WTC11 (cell line): ENCODE measurements around the gene TTC28. TPM values are rescaled to one million over a fixed set of nuclear protein-coding genes. Genes with fewer than 3 reads are reported as not detected.

Experiments
- ATAC-seq: fragments of 200-7000 bp; cut with Tn5 transposase; 2 replicates; pipeline ENCODE4 v1.10.0; 2021; ENCODE audit warnings: mild to moderate bottlenecking, moderate library complexity
- CTCF ChIA-PET: fragments of 300-600 bp; sonication (Branson Sonifier 250); formaldehyde crosslinking; loops from one replicate; lab custom pipeline; 2021; ENCODE audit warnings: antibody characterized with exemption; lab: Charles Lee
- POLR2A ChIA-PET: fragments of 350-600 bp; sonication (Branson Sonifier 250); formaldehyde crosslinking; loops from one replicate; lab custom pipeline; 2021; ENCODE audit warnings: antibody characterized with exemption; lab: Charles Lee
- DNase-seq: peaks from one replicate; pipeline ENCODE4 v3.0.0; 2021; ENCODE audit warnings: low spot score
- H3K27ac Mint-ChIP-seq: 2 replicates; pipeline ENCODE4 v1.8.0; 2021; ENCODE audit warnings: mixed read lengths
- H3K27me3 Mint-ChIP-seq: 2 replicates; pipeline ENCODE4 v1.8.0; 2021; ENCODE audit warnings: low read depth, mild to moderate bottlenecking, moderate library complexity, mixed read lengths
- H3K36me3 Mint-ChIP-seq: 2 replicates; pipeline ENCODE4 v1.8.0; 2021; ENCODE audit warnings: mixed read lengths
- H3K4me1 Mint-ChIP-seq: 2 replicates; pipeline ENCODE4 v1.8.0; 2022; ENCODE audit warnings: mixed read lengths
- H3K4me3 Mint-ChIP-seq: 2 replicates; pipeline ENCODE4 v1.8.0; 2021; ENCODE audit warnings: mild to moderate bottlenecking, moderate library complexity, mixed read lengths
- H3K9me3 Mint-ChIP-seq: 2 replicates; pipeline ENCODE4 v1.8.0; 2021; ENCODE audit warnings: mixed read lengths
- ARID4B ChIP-seq: sonication (generic); formaldehyde crosslinking; IDR thresholded peaks from 2 replicates; pipeline ENCODE4 v1.8.0; 2023; ENCODE audit warnings: missing genetic modification reagents, mild to moderate bottlenecking, borderline replicate concordance
- CDX4 ChIP-seq: fragments of 250-450 bp; sonication (Bioruptor Pico); IDR thresholded peaks from 2 replicates; pipeline ENCODE4 v1.9.0; 2021; ENCODE audit warnings: moderate library complexity, mild to moderate bottlenecking, inconsistent platforms, borderline replicate concordance
- CREB1 ChIP-seq: sonication (generic); formaldehyde crosslinking; IDR thresholded peaks from 2 replicates; pipeline ENCODE4 v1.8.0; 2023; ENCODE audit warnings: mild to moderate bottlenecking, missing genetic modification reagents
- ELF4 ChIP-seq: sonication (generic); formaldehyde crosslinking; IDR thresholded peaks from 2 replicates; pipeline ENCODE4 v1.8.1; 2022; ENCODE audit warnings: low read depth, mild to moderate bottlenecking, moderate library complexity, missing genetic modification reagents
- EMX1 ChIP-seq: fragments of 250-450 bp; sonication (Bioruptor Pico); IDR thresholded peaks from 2 replicates; pipeline ENCODE4 v1.8.0; 2021; ENCODE audit warnings: mild to moderate bottlenecking
- HMGA2 ChIP-seq: fragments of 250-450 bp; sonication (Bioruptor Pico); IDR thresholded peaks from 2 replicates; pipeline ENCODE4 v1.4.0; 2021; ENCODE audit warnings: mild to moderate bottlenecking, moderate library complexity
- NFE2L1 ChIP-seq: sonication (generic); formaldehyde crosslinking; IDR thresholded peaks from 2 replicates; pipeline ENCODE4 v1.8.1; 2023; ENCODE audit warnings: missing genetic modification reagents
- OVOL2 ChIP-seq: fragments of 250-450 bp; sonication (Bioruptor Pico); IDR thresholded peaks from 2 replicates; pipeline ENCODE4 v1.9.0; 2021; ENCODE audit warnings: mild to moderate bottlenecking, borderline replicate concordance
- SMAD3 ChIP-seq: sonication (generic); formaldehyde crosslinking; IDR thresholded peaks from 2 replicates; pipeline ENCODE4 v1.8.0; 2022; ENCODE audit warnings: missing genetic modification reagents, mild to moderate bottlenecking, borderline replicate concordance
- SOX15 ChIP-seq: fragments of 250-450 bp; sonication (Bioruptor Pico); IDR thresholded peaks from 2 replicates; pipeline ENCODE4 v1.9.0; 2021; ENCODE audit warnings: mild to moderate bottlenecking
- TCF7 ChIP-seq: sonication (generic); formaldehyde crosslinking; IDR thresholded peaks from 2 replicates; pipeline ENCODE4 v1.8.0; 2022; ENCODE audit warnings: mild to moderate bottlenecking, low read depth, missing genetic modification reagents, moderate library complexity
- ZBTB21 ChIP-seq: sonication (generic); formaldehyde crosslinking; IDR thresholded peaks from 2 replicates; pipeline ENCODE4 v1.8.1; 2023; ENCODE audit warnings: mild to moderate bottlenecking, missing genetic modification reagents, borderline replicate concordance
- ZNF138 ChIP-seq: sonication (generic); formaldehyde crosslinking; conservative IDR thresholded peaks from 2 replicates; pipeline ENCODE4 v1.8.1; 2022; ENCODE audit warnings: mild to moderate bottlenecking, moderate library complexity, missing genetic modification reagents
- ZNF232 ChIP-seq: sonication (generic); formaldehyde crosslinking; IDR thresholded peaks from 2 replicates; pipeline ENCODE4 v1.8.0; 2022; ENCODE audit warnings: mild to moderate bottlenecking, missing genetic modification reagents
- ZSCAN18 ChIP-seq: fragments of 250-450 bp; sonication (Bioruptor Pico); IDR thresholded peaks from 2 replicates; pipeline ENCODE4 v2.1.2; 2022; ENCODE audit warnings: mild to moderate bottlenecking, moderate library complexity
- total RNA-seq: library from RNA; stranded (reverse); gene quantifications from 3 replicates; pipeline ENCODE4 v1.2.3, GENCODE V29; 2021
- TF ChIP-seq, protein P1 (sequence below): fragments of 250-450 bp; sonication (Bioruptor Pico); IDR thresholded peaks from 2 replicates; pipeline ENCODE4 v1.9.0; 2021; ENCODE audit warnings: mild to moderate bottlenecking
- TF ChIP-seq, protein P2 (sequence below): sonication (generic); formaldehyde crosslinking; IDR thresholded peaks from 2 replicates; pipeline ENCODE4 v1.8.0; 2023; ENCODE audit warnings: mild to moderate bottlenecking, missing genetic modification reagents

TTC28 gene
- total RNA-seq, 1 experiment from 2014 or later, result 13.0 TPM

DNA sequence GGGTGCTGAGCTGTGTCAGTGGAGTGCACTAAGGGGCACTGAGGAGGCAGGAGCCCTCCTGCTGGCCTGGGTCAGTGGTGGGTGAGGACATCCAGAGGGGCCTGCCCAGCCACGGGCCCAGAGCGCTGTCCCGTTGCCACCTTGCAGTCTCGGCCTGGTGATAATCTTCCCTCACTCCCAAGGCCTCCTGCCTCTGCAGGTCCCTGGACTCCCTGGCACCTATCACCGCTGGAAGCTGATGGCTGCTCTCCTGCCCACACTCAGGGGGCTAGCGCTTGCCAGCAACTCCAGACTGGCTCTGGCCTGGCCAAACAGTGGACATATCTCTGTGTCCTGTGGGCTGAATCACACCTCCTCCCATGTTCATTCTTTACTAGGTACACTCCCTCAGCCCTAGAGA is 674.1 kb downstream of the TTC28 start:
- no peak overlapping the region for H3K27ac Mint-ChIP-seq
- ChIA-PET POLR2A (no interaction called here), CTCF (interaction anchor here (0.8 to 1.8 kb wide), 3 partner anchors 15 to 126 kb away, joined by 4 to 8 read pairs (median 4); no protein-coding TSS in a partner anchor)
- DNase-seq (no peak), ATAC-seq (no peak)
- TF ChIP-seq NFE2L1 (CRISPR knock-in tag), result no peak
- no peak for TF ChIP-seq ZBTB21 (CRISPR knock-in tag)
- no peak for TF ChIP-seq ZSCAN18
- TF ChIP-seq ZNF232 (CRISPR knock-in tag), result no peak
- TF ChIP-seq TCF7, result no peak
- TF ChIP-seq ZNF138 (CRISPR knock-in tag), result no peak
- no peak for TF ChIP-seq SOX15 (CRISPR knock-in tag)
- TF ChIP-seq ELF4 (CRISPR knock-in tag), result no peak
- TF ChIP-seq CDX4 (CRISPR knock-in tag), result no peak
- no peak for TF ChIP-seq ARID4B (CRISPR knock-in tag)
- TF ChIP-seq, protein P1, sequence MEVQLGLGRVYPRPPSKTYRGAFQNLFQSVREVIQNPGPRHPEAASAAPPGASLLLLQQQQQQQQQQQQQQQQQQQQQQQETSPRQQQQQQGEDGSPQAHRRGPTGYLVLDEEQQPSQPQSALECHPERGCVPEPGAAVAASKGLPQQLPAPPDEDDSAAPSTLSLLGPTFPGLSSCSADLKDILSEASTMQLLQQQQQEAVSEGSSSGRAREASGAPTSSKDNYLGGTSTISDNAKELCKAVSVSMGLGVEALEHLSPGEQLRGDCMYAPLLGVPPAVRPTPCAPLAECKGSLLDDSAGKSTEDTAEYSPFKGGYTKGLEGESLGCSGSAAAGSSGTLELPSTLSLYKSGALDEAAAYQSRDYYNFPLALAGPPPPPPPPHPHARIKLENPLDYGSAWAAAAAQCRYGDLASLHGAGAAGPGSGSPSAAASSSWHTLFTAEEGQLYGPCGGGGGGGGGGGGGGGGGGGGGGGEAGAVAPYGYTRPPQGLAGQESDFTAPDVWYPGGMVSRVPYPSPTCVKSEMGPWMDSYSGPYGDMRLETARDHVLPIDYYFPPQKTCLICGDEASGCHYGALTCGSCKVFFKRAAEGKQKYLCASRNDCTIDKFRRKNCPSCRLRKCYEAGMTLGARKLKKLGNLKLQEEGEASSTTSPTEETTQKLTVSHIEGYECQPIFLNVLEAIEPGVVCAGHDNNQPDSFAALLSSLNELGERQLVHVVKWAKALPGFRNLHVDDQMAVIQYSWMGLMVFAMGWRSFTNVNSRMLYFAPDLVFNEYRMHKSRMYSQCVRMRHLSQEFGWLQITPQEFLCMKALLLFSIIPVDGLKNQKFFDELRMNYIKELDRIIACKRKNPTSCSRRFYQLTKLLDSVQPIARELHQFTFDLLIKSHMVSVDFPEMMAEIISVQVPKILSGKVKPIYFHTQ, result no peak
- TF ChIP-seq SMAD3 (CRISPR knock-in tag), result no peak
- no peak for TF ChIP-seq HMGA2 (CRISPR knock-in tag)
- no peak for TF ChIP-seq CREB1 (CRISPR knock-in tag)
- no peak for TF ChIP-seq OVOL2 (CRISPR knock-in tag)
- TF ChIP-seq EMX1 (CRISPR knock-in tag), result no peak
- TF ChIP-seq, protein P2, sequence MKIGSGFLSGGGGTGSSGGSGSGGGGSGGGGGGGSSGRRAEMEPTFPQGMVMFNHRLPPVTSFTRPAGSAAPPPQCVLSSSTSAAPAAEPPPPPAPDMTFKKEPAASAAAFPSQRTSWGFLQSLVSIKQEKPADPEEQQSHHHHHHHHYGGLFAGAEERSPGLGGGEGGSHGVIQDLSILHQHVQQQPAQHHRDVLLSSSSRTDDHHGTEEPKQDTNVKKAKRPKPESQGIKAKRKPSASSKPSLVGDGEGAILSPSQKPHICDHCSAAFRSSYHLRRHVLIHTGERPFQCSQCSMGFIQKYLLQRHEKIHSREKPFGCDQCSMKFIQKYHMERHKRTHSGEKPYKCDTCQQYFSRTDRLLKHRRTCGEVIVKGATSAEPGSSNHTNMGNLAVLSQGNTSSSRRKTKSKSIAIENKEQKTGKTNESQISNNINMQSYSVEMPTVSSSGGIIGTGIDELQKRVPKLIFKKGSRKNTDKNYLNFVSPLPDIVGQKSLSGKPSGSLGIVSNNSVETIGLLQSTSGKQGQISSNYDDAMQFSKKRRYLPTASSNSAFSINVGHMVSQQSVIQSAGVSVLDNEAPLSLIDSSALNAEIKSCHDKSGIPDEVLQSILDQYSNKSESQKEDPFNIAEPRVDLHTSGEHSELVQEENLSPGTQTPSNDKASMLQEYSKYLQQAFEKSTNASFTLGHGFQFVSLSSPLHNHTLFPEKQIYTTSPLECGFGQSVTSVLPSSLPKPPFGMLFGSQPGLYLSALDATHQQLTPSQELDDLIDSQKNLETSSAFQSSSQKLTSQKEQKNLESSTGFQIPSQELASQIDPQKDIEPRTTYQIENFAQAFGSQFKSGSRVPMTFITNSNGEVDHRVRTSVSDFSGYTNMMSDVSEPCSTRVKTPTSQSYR (CRISPR knock-in tag), result no peak
- H3K4me1 Mint-ChIP-seq, result no peaks in the 10 kb centered on the region
- no peaks in the 10 kb centered on the region for H3K27me3 Mint-ChIP-seq
- H3K4me3 Mint-ChIP-seq, result no peak overlapping the region
- no peaks in the 10 kb centered on the region for H3K36me3 Mint-ChIP-seq
- H3K9me3 Mint-ChIP-seq, result no peaks in the 10 kb centered on the region
